ENCODE measurements around the gene NDUFC2. TPM values are rescaled to one million over a fixed set of nuclear protein-coding genes. Genes with fewer than 3 reads are reported as not detected.

NDUFC2 gene
- total and polyA plus RNA-seq, 2 of the 13 experiments (the other 11 are each of a cell fraction or from before 2014, with no cell fraction given): 256 to 363 TPM

DNA sequence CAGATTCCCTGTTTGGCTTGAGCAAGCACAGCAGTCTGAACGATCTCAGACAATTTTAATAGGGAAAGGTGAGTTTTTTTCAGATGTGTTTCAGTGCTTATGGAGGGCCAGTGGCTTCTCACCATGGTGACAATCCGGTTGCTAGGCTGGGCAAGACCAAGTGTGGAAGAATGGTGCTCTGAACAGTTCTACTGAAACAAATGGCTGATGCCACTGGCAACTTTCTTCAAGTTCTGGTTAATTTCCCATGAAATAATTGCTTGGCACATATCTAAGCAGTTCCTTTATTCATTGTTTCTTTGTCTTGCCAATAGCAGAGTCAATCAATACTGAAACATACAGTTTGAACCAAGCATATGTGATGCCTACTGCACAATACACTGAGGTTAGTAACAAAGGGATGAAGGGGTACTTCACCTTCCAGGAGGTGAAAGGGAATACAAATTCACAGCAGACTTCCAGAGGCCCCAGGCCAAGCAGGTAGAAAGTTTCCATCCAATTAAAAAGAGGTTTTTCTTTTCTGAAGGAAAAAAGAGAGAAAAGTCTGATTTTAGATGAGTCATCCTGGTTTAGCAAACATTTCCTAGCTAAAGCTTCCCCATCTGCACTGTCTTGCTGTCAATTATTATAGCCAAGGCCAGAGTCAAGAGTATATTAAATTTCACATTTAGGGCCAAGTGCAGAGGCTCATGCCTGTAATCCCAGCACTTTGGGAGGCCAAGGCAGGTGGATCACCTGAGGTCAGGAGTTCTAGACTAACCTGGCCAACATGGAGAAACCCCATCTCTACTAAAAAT lies 21.2 kb upstream of the NDUFC2 start:
- FAIRE-seq: no peak
- TF ChIP-seq ZNF501 (CRISPR knock-in tag; IDR thresholded peaks at IDR 0.05): no peak
- no peak for TF ChIP-seq ZBTB10 (CRISPR knock-in tag; IDR thresholded peaks at IDR 0.05; ENCODE audit: borderline replicate concordance)
- no peak for TF ChIP-seq MLXIP (CRISPR knock-in tag; IDR thresholded peaks at IDR 0.05; ENCODE audit: borderline replicate concordance)
- no peak for TF ChIP-seq SNAPC4 (CRISPR knock-in tag; IDR thresholded peaks at IDR 0.05)
- TF ChIP-seq MAFK (conservative IDR thresholded peaks at IDR 0.05 in 1 of 2, IDR thresholded peaks at IDR 0.05 in 1 of 2; ENCODE audit: low read length in 2 of 2): no peak
- TF ChIP-seq ARID5B (CRISPR knock-in tag; IDR thresholded peaks at IDR 0.05): 0 out of 2 replicates have a peak, but pooled peaks have one; percentile 10

More for the DNA sequence above, 21.2 kb upstream of the NDUFC2 start:
- peaks cover 8 to 27% of the 10 kb centered on the region in 2 experiments for H3K36me3 ChIP-seq (replicated peaks in 1 of 2; ENCODE audit: control insufficient read depth in 1 of 2, insufficient read depth in 2 of 2, low read length in 2 of 2)
- peak; percentile 26 for DNase-seq (ENCODE audit: low spot score)
- no peak overlapping the region for H3K4me3 ChIP-seq (replicated peaks in 1 of 3; ENCODE audit: insufficient read depth in 1 of 3, low read depth in 2 of 3, low read length in 3 of 3)
- H4K20me1 ChIP-seq (ENCODE audit: insufficient read depth, low read length): no peaks in the 10 kb centered on the region
- POLR2A ChIA-PET: interaction anchor here (1.1 to 1.7 kb wide), 4 partner anchors 10 to 70 kb away, joined by 3 to 6 read pairs (median 4); no protein-coding TSS in a partner anchor
- in situ Hi-C loops (cut with HindIII; ENCODE audit: extremely low pct_ligation_motif_present, low pct_unique_long_range_greater_than_20kb): no loop called here
- CTCF ChIA-PET (ENCODE audit: low intra/inter-chr PET ratio, low total read pairs): no interaction called here
- H3K79me2 ChIP-seq (ENCODE audit: insufficient read depth, low read length): no peaks in the 10 kb centered on the region
- H3K27ac ChIP-seq (ENCODE audit: extremely low read length, insufficient read depth, low read length): peak overlapping the region; percentile 53
- ATAC-seq: peak; percentile 60
- peak overlapping the region; percentile 21; the same call in 1 of the 2 replicates for H3K9ac ChIP-seq (ENCODE audit: insufficient read depth, low read depth, low read length)
- H3K27me3 ChIP-seq (ENCODE audit: control insufficient read depth in 1 of 2, insufficient read depth in 2 of 2, low read length in 2 of 2): no peaks in the 10 kb centered on the region
- no peak overlapping the region for H2AFZ ChIP-seq (ENCODE audit: low read length)
- intact Hi-C loops (cut with micrococcal nuclease; ENCODE audit: unreplicated experiment): no loop called here
- peak overlapping the region; percentile 9; the same call in 1 of the 2 replicates for H3K4me2 ChIP-seq (ENCODE audit: low read depth, low read length)
- no peaks in the 10 kb centered on the region for H3K9me3 ChIP-seq (ENCODE audit: low read length)
- BruUV-seq (replicated peaks): no TSS peak
- 97% methylated on average over 2 of the region's 2 CpGs for WGBS (ENCODE audit: low lambda C conversion rate)
- peaks cover 29% of the 10 kb centered on the region for H3K4me1 ChIP-seq (ENCODE audit: insufficient read depth, low read length)
